GM23248 (cell line): ENCODE results near the gene SCEL. TPM values are rescaled to one million over a fixed set of nuclear protein-coding genes. Genes with fewer than 3 reads are reported as not detected.

Source experiments
- DNase-seq: peaks from one replicate; pipeline ENCODE4 v3.0.0-alpha.2; 2015
- H2AFZ ChIP-seq: fragments of 200-600 bp; sonication (generic); 2 replicates; pipeline ENCODE4 v1.6.1; 2016; ENCODE audit warnings: antibody characterized with exemption
- H3F3A ChIP-seq: fragments of 200-600 bp; sonication (generic); 2 replicates; pipeline ENCODE4 v1.6.1; 2016; ENCODE audit warnings: mild to moderate bottlenecking, antibody characterized with exemption, mixed run types; ENCODE audit not compliant: insufficient read depth
- H3K27ac ChIP-seq: fragments of 200-600 bp; sonication (generic); 2 replicates; pipeline ENCODE4 v1.5.1; 2016; ENCODE audit warnings: mild to moderate bottlenecking
- H3K27me3 ChIP-seq: fragments of 200-600 bp; sonication (generic); replicated peaks from 2 replicates; pipeline ENCODE4 v1.6.1; 2016; ENCODE audit warnings: mild to moderate bottlenecking; ENCODE audit not compliant: insufficient read depth
- H3K36me3 ChIP-seq: fragments of 200-600 bp; sonication (generic); 2 replicates; pipeline ENCODE4 v1.6.1; 2016; ENCODE audit warnings: low read depth, mild to moderate bottlenecking
- H3K4me1 ChIP-seq: fragments of 200-600 bp; sonication (generic); 2 replicates; pipeline ENCODE4 v1.6.1; 2016; ENCODE audit warnings: mild to moderate bottlenecking; ENCODE audit not compliant: insufficient read depth
- H3K4me2 ChIP-seq: fragments of 200-600 bp; sonication (generic); one replicate; pipeline ENCODE4 v1.6.1; 2016; ENCODE audit warnings: mild to moderate bottlenecking; ENCODE audit not compliant: unreplicated experiment
- H3K4me3 ChIP-seq: fragments of 200-600 bp; sonication (generic); 2 replicates; pipeline ENCODE4 v1.5.1; 2016; ENCODE audit warnings: mild to moderate bottlenecking
- H3K79me2 ChIP-seq: fragments of 200-600 bp; sonication (generic); 2 replicates; pipeline ENCODE4 v1.6.1; 2016; ENCODE audit warnings: mild to moderate bottlenecking; ENCODE audit not compliant: insufficient read depth
- H3K9ac ChIP-seq: fragments of 200-600 bp; sonication (generic); 2 replicates; pipeline ENCODE4 v1.6.1; 2016; ENCODE audit warnings: mild to moderate bottlenecking
- H3K9me2 ChIP-seq: fragments of 200-600 bp; sonication (generic); 2 replicates; pipeline ENCODE4 v1.6.1; 2016; ENCODE audit warnings: mixed run types, mild to moderate bottlenecking, moderate library complexity; ENCODE audit not compliant: insufficient read depth
- H3K9me3 ChIP-seq: fragments of 200-600 bp; sonication (generic); one replicate; pipeline ENCODE4 v1.6.1; 2017; ENCODE audit warnings: low read depth
- H4K20me1 ChIP-seq: fragments of 200-600 bp; sonication (generic); 2 replicates; pipeline ENCODE4 v1.6.0; 2016; ENCODE audit not compliant: insufficient read depth
- EZH2 ChIP-seq: fragments of 200-600 bp; sonication (generic); IDR thresholded peaks from 2 replicates; pipeline ENCODE4 v1.6.1; 2018; ENCODE audit warnings: antibody characterized with exemption, mild to moderate bottlenecking; ENCODE audit not compliant: insufficient read depth, poor library complexity, severe bottlenecking
- EZH2phosphoT487 ChIP-seq: fragments of 200-600 bp; sonication (generic); IDR thresholded peaks from 2 replicates; pipeline ENCODE4 v1.6.1; 2018; ENCODE audit warnings: antibody characterized with exemption, moderate library complexity, mild to moderate bottlenecking, low read depth; ENCODE audit not compliant: insufficient read depth
- WGBS, 2 experiments: methylation state at CpG; one replicate each; pipeline ENCODE4 v1.1.6; 2015 to 2017; ENCODE audit warnings: low lambda C conversion rate in 2 of 2, low coverage in 1 of 2; ENCODE audit errors: missing lambda C conversion rate in 2 of 2; 5-methylcytosine and 5-hydroxymethylcytosine counted together
- in situ Hi-C: fragments of 300-500 bp; cut with MboI; formaldehyde crosslinking; loops from 2 replicates; pipeline ENCODE4 v1.15.0; 2020
- polyA plus RNA-seq: library from polyadenylated mRNA; unstranded; fragments of >200 nt; fragmentation: Nextera tagmentation; extraction: Ambion mirVana; gene quantifications from 2 replicates; pipeline ENCODE4 v1.2.1, GENCODE V29; 2016
- total RNA-seq: library from RNA; depleted of rRNA; stranded (reverse); fragments of >200 nt; shearing (Covaris generic); gene quantifications from 2 replicates; pipeline ENCODE4 v1.2.3, GENCODE V29; 2014

SCEL gene
- total and polyA plus RNA-seq, 2 experiments from 2014 or later = not detected

- Histone ChIP-seq H2AFZ (no peak overlapping the region), H3K79me2 (no peaks in the 10 kb centered on the region), H3K9me2 (no peaks in the 10 kb centered on the region), H3K27ac (no peak overlapping the region), H3K9me3 (no peaks in the 10 kb centered on the region), H3F3A (no peaks in the 10 kb centered on the region), H3K4me3 (no peak overlapping the region), H3K27me3 (no peaks in the 10 kb centered on the region), H4K20me1 (no peaks in the 10 kb centered on the region), H3K36me3 (no peaks in the 10 kb centered on the region), H3K4me1 (no peaks in the 10 kb centered on the region), H3K9ac (no peak overlapping the region), H3K4me2 (no peak overlapping the region)
- in situ Hi-C loops = no loop called here
- no peak for TF ChIP-seq EZH2phosphoT487
- no peak for TF ChIP-seq EZH2
- no peak for DNase-seq
- 10 to 11% methylated on average over 2 of the region's 2 CpGs for WGBS, 2 experiments
Measured at GRCh38 chr13:77600701-77601100, 65.2 kb downstream of the SCEL start.

DNA sequence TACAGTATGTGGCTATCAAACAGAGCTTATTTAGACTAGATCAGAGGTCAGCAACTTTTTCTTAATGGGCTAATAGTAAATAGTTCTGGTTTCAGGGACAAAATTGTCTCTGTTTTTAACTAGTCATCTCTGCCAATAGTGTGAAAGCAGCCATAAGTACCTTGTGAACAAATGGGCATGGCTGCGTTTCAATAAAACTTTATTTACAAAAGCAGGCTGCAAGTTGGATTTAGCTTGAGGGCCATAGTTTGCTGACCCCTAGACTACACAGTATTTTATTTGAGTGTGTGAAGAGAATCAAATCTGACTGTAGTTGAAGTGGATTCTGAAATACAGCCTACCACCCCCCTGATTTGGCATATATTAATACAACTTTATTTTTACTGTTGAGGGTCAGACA lies 75.6 kb downstream of the SCEL start:
- WGBS, 2 experiments = 70 to 93% methylated on average over 1 of the region's 1 CpG
- in situ Hi-C loops = no loop called here

DNA sequence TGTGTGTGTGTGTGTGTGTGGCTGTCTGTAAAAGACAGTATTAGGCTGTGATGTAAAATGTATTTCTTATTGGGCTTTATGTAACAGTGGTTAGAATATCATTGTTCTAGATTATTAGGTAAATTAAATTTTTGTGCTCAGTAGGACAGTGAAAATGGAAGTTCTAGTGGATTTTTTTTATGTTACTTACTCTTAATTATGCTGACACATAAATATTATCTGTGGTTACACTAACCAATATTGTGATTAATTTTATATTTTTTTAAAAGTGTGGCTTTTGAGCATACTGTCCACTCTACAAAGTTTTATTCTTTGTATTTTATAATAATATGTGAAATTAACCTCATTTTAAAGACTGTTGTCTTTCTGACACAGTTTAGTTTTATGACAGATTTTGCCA lies 80.5 kb downstream of the SCEL start:
- in situ Hi-C loops = no loop called here
- H3K9me3 ChIP-seq = no peaks in the 10 kb centered on the region
- H3K4me3 ChIP-seq = no peak overlapping the region
- no peaks in the 10 kb centered on the region for H3F3A ChIP-seq
- no peaks in the 10 kb centered on the region for H4K20me1 ChIP-seq
- H3K27me3 ChIP-seq = peaks cover 3% of the 10 kb centered on the region; the same call in 1 of the 2 replicates
- no peaks in the 10 kb centered on the region for H3K79me2 ChIP-seq
- H3K4me1 ChIP-seq = no peaks in the 10 kb centered on the region
- H3K4me2 ChIP-seq = no peak overlapping the region
- no peak for TF ChIP-seq EZH2
- TF ChIP-seq EZH2phosphoT487 = no peak
- H3K27ac ChIP-seq = no peak overlapping the region
- no peaks in the 10 kb centered on the region for H3K36me3 ChIP-seq
- H3K9ac ChIP-seq = no peak overlapping the region
- H2AFZ ChIP-seq = no peak overlapping the region
- no peak for DNase-seq
- no peaks in the 10 kb centered on the region for H3K9me2 ChIP-seq

More for the DNA sequence above, 75.6 kb downstream of the SCEL start:
- no peaks in the 10 kb centered on the region for H3K9me3 ChIP-seq
- H3K27me3 ChIP-seq = no peaks in the 10 kb centered on the region; the same call in 1 of the 2 replicates
- H3K27ac ChIP-seq = no peak overlapping the region
- H3K9me2 ChIP-seq = no peaks in the 10 kb centered on the region
- H3F3A ChIP-seq = no peaks in the 10 kb centered on the region
- no peak overlapping the region for H3K4me2 ChIP-seq
- TF ChIP-seq EZH2phosphoT487 (no peak), EZH2 (no peak)
- H3K4me1 ChIP-seq = no peaks in the 10 kb centered on the region
- no peaks in the 10 kb centered on the region for H3K79me2 ChIP-seq
- H2AFZ ChIP-seq = no peak overlapping the region
- H3K9ac ChIP-seq = no peak overlapping the region
- H3K4me3 ChIP-seq = no peak overlapping the region
- H4K20me1 ChIP-seq = no peaks in the 10 kb centered on the region
- H3K36me3 ChIP-seq = no peaks in the 10 kb centered on the region
- DNase-seq = no peak

- no peak overlapping the region for H3K4me2 ChIP-seq
- DNase-seq = no peak
- H3K9ac ChIP-seq = no peak overlapping the region
- H3K79me2 ChIP-seq = no peaks in the 10 kb centered on the region
- no peaks in the 10 kb centered on the region for H3K4me1 ChIP-seq
- no peaks in the 10 kb centered on the region for H3F3A ChIP-seq
- peaks cover 3% of the 10 kb centered on the region; the same call in 1 of the 2 replicates for H3K27me3 ChIP-seq
- in situ Hi-C loops = no loop called here
- no peak overlapping the region for H3K4me3 ChIP-seq
- no peaks in the 10 kb centered on the region for H3K9me2 ChIP-seq
- no peak overlapping the region for H2AFZ ChIP-seq
- H3K9me3 ChIP-seq = no peaks in the 10 kb centered on the region
- H4K20me1 ChIP-seq = no peaks in the 10 kb centered on the region
- H3K36me3 ChIP-seq = no peaks in the 10 kb centered on the region
- 65 to 66% methylated on average over 5 of the region's 5 CpGs for WGBS, 2 experiments
- TF ChIP-seq EZH2 (no peak), EZH2phosphoT487 (no peak)
- no peak overlapping the region for H3K27ac ChIP-seq
Measured at GRCh38 chr13:77619655-77620054, 84.1 kb downstream of the SCEL start.

DNA sequence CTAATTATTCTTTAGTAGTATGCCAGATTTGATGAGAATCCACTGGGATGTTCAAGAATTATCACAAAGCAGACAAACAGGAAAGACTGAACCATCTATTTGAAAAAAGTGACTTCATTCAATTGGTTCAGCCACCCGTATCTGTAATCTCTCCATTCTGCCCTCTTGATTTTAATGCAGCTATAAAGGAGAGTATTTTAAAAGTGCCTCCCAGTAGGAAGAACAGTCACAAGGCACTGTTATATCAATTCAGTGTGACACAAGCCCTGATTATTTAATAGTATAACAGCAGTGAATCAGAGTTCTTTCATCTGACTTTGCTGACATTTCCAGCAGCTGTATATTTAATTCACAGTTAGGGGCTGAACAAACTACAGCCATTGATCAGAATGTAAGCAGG lies 84.6 kb downstream of the SCEL start:
- Histone ChIP-seq H3K4me1 (no peaks in the 10 kb centered on the region), H3K9me2 (no peaks in the 10 kb centered on the region), H3K27me3 (peaks cover 3% of the 10 kb centered on the region; the same call in 1 of the 2 replicates), H2AFZ (no peak overlapping the region), H3K4me2 (no peak overlapping the region), H3K9ac (no peak overlapping the region), H3K79me2 (no peaks in the 10 kb centered on the region), H3K27ac (no peak overlapping the region), H3F3A (no peaks in the 10 kb centered on the region), H4K20me1 (no peaks in the 10 kb centered on the region), H3K9me3 (no peaks in the 10 kb centered on the region), H3K36me3 (no peaks in the 10 kb centered on the region), H3K4me3 (no peak overlapping the region)
- WGBS, 2 experiments = 89% methylated on average over 1 of the region's 1 CpG
- DNase-seq = no peak
- no peak for TF ChIP-seq EZH2
- no peak for TF ChIP-seq EZH2phosphoT487
- in situ Hi-C loops = no loop called here
